ENCODE data around the gene LHFPL2. TPM values are rescaled to one million over a fixed set of nuclear protein-coding genes. Genes with fewer than 3 reads are reported as not detected.
"Not testable (repeated sequence)": the region's sequence is repeated elsewhere in the genome, so short reads cannot be mapped to it uniquely, and the experiment has no call there.

The LHFPL2 gene
- total RNA-seq, 1 donor from 2014 or later: 42.1 TPM

GRCh38 chr5:78624011-78624541, 24.5 kb downstream of the LHFPL2 start:
- DNase-seq (ENCODE audit: low spot score in 2 of 2, unreplicated experiment in 2 of 2): no peak
- Mint-ChIP-seq H3K9me3 (peaks cover 4% of the 10 kb centered on the region), H3K27me3 (ENCODE audit: low read depth) (no peaks in the 10 kb centered on the region), H3K4me3 (no peak overlapping the region), H3K4me1 (peaks cover 49% of the 10 kb centered on the region), H3K27ac (peak overlapping the region; percentile 70), H3K36me3 (peaks cover 20% of the 10 kb centered on the region)
- TF ChIP-seq, protein P1, sequence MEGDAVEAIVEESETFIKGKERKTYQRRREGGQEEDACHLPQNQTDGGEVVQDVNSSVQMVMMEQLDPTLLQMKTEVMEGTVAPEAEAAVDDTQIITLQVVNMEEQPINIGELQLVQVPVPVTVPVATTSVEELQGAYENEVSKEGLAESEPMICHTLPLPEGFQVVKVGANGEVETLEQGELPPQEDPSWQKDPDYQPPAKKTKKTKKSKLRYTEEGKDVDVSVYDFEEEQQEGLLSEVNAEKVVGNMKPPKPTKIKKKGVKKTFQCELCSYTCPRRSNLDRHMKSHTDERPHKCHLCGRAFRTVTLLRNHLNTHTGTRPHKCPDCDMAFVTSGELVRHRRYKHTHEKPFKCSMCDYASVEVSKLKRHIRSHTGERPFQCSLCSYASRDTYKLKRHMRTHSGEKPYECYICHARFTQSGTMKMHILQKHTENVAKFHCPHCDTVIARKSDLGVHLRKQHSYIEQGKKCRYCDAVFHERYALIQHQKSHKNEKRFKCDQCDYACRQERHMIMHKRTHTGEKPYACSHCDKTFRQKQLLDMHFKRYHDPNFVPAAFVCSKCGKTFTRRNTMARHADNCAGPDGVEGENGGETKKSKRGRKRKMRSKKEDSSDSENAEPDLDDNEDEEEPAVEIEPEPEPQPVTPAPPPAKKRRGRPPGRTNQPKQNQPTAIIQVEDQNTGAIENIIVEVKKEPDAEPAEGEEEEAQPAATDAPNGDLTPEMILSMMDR (IDR thresholded peaks at IDR 0.05; ENCODE audit: unreplicated experiment): no peak

- Mint-ChIP-seq H3K4me1 (peaks cover 33% of the 10 kb centered on the region), H3K4me3 (no peak overlapping the region), H3K9me3 (peaks cover 4% of the 10 kb centered on the region), H3K27me3 (ENCODE audit: low read depth) (no peaks in the 10 kb centered on the region), H3K27ac (peak overlapping the region; percentile 30), H3K36me3 (peaks cover 27% of the 10 kb centered on the region)
- no peak for DNase-seq (ENCODE audit: low spot score in 2 of 2, unreplicated experiment in 2 of 2)
- TF ChIP-seq, protein P1 (IDR thresholded peaks at IDR 0.05; ENCODE audit: unreplicated experiment): no peak
Observed at GRCh38 chr5:78622302-78622971, 26.1 kb downstream of the LHFPL2 start.

- Mint-ChIP-seq H3K27me3 (ENCODE audit: low read depth) (no peaks in the 10 kb centered on the region), H3K4me3 (no peak overlapping the region), H3K9me3 (peaks cover 4% of the 10 kb centered on the region), H3K36me3 (peaks cover 29% of the 10 kb centered on the region), H3K27ac (no peak overlapping the region), H3K4me1 (peaks cover 28% of the 10 kb centered on the region)
- no peak for DNase-seq (ENCODE audit: low spot score in 2 of 2, unreplicated experiment in 2 of 2)
- TF ChIP-seq, protein P1 (IDR thresholded peaks at IDR 0.05; ENCODE audit: unreplicated experiment): no peak
Observed at GRCh38 chr5:78621291-78621738, 27.3 kb downstream of the LHFPL2 start.

DNA sequence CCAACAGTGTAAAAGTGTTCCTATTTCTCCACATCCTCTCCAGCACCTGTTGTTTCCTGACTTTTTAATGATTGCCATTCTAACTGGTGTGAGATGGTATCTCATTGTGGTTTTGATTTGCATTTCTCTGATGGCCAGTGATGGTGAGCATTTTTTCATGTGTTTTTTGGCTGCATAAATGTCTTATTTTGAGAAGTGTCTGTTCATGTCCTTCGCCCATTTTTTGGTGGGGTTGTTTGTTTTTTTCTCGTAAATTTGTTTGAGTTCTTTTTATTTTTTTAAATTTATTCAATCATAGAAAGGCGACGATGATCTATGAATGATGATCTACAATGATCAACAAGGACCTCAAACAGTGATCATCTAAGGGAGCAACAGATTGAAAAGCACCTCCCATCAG, 28.5 kb downstream of the LHFPL2 start:
- peaks cover 33% of the 10 kb centered on the region for H3K36me3 Mint-ChIP-seq
- not testable (repeated sequence) for DNase-seq (ENCODE audit: low spot score in 2 of 2, unreplicated experiment in 2 of 2); H3K4me3 Mint-ChIP-seq; H3K27ac Mint-ChIP-seq; H3K27me3 Mint-ChIP-seq (ENCODE audit: low read depth); H3K9me3 Mint-ChIP-seq
- H3K4me1 Mint-ChIP-seq: peaks cover 29% of the 10 kb centered on the region

DNA sequence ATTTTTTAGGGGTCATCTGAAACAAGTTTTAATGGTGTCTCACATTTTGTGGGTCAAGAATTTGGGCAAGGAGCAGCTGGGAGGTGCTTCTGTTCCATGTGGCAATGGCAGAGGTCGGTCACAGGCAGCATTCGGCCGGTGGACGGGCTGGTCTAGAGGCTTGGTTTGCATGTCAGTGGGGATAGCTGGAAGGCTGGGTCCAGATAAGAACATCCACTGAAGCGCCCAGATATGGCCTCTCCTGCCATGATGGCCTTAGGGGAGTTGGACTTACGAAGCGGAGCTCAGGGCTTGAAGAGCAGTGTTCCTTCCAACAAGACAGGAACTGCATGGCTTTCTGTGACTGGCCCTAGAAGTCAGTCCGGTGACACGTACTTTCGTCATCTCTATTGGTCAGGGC, 30.3 kb downstream of the LHFPL2 start:
- H3K36me3 Mint-ChIP-seq: peaks cover 33% of the 10 kb centered on the region

GRCh38 chr5:78615697-78616096, 32.9 kb downstream of the LHFPL2 start:
- TF ChIP-seq, protein P1 (IDR thresholded peaks at IDR 0.05; ENCODE audit: unreplicated experiment): no peak

More for the DNA sequence above, 30.3 kb downstream of the LHFPL2 start:
- no peaks in the 10 kb centered on the region for H3K27me3 Mint-ChIP-seq (ENCODE audit: low read depth)
- DNase-seq (ENCODE audit: low spot score in 2 of 2, unreplicated experiment in 2 of 2): no peak
- no peak overlapping the region for H3K4me3 Mint-ChIP-seq
- H3K9me3 Mint-ChIP-seq: peaks cover 4% of the 10 kb centered on the region
- H3K4me1 Mint-ChIP-seq: peaks cover 25% of the 10 kb centered on the region
- H3K27ac Mint-ChIP-seq: no peak overlapping the region
- TF ChIP-seq, protein P1 (IDR thresholded peaks at IDR 0.05; ENCODE audit: unreplicated experiment): no peak

More at GRCh38 chr5:78615697-78616096, 32.9 kb downstream of the LHFPL2 start:
- H3K9me3 Mint-ChIP-seq: peaks cover 4% of the 10 kb centered on the region
- no peak overlapping the region for H3K27ac Mint-ChIP-seq
- peaks cover 28% of the 10 kb centered on the region for H3K36me3 Mint-ChIP-seq
- peaks cover 27% of the 10 kb centered on the region for H3K4me1 Mint-ChIP-seq
- DNase-seq (ENCODE audit: low spot score in 2 of 2, unreplicated experiment in 2 of 2): no peak
- no peaks in the 10 kb centered on the region for H3K27me3 Mint-ChIP-seq (ENCODE audit: low read depth)
- H3K4me3 Mint-ChIP-seq: no peak overlapping the region

All from mesothelial cell of epicardium (in vitro differentiated cells).